Ectodermal cell (in vitro differentiated cells): ENCODE data around the gene PML. TPM values are rescaled to one million over a fixed set of nuclear protein-coding genes. Genes with fewer than 3 reads are reported as not detected.
A peak's percentile ranks its signal among the peaks of the same experiment; 100 is the strongest.

Experiments used
- H3K27ac ChIP-seq: 2 replicates; pipeline ENCODE4 v1.7.0; 2013; ENCODE audit warnings: mild to moderate bottlenecking, low read depth, low read length; ENCODE audit not compliant: insufficient read depth, poor library complexity, severe bottlenecking
- H3K27me3 ChIP-seq: 2 replicates; pipeline ENCODE4 v1.7.0; 2013; ENCODE audit warnings: mild to moderate bottlenecking, low read length; ENCODE audit not compliant: insufficient read depth, control insufficient read depth, poor library complexity, severe bottlenecking
- H3K36me3 ChIP-seq: one replicate; pipeline ENCODE4 v1.7.0; 2013; ENCODE audit warnings: low read length; ENCODE audit not compliant: control insufficient read depth, insufficient read depth
- H3K4me1 ChIP-seq: one replicate; pipeline ENCODE4 v1.7.0; 2013; ENCODE audit warnings: low read length; ENCODE audit not compliant: control insufficient read depth, insufficient read depth
- H3K4me3 ChIP-seq: 2 replicates; pipeline ENCODE4 v1.7.0; 2013; ENCODE audit warnings: low read depth, low read length, control low read depth; ENCODE audit not compliant: insufficient read depth
- H3K9me3 ChIP-seq: 2 replicates; pipeline ENCODE4 v1.7.0; 2013; ENCODE audit warnings: mild to moderate bottlenecking, low read length, moderate library complexity; ENCODE audit not compliant: control insufficient read depth
- WGBS, 2 experiments: methylation state at CpG; one replicate each; pipeline ENCODE4 v1.1.7; 2013; ENCODE audit warnings: missing lambda C conversion rate in 2 of 2; 5-methylcytosine and 5-hydroxymethylcytosine counted together
- polyA plus RNA-seq, 4 experiments: library from polyadenylated mRNA; stranded (reverse); fragments of 50-300 nt; gene quantifications; one replicate each; pipeline ENCODE4 v1.2.3, GENCODE V29; 2013

Gene PML
- 30.4 TPM for polyA plus RNA-seq (2013, experiment 1 of 4)
- polyA plus RNA-seq (2013, experiment 2 of 4), result 28.3 TPM
- polyA plus RNA-seq (2013, experiment 3 of 4), result 24.6 TPM
- 24.0 TPM for polyA plus RNA-seq (2013, experiment 4 of 4)

- peak within 1 kb of the TSS; percentile 67 for H3K27ac ChIP-seq
- H3K27me3 ChIP-seq, result no peaks in the 10 kb centered on the region
- WGBS, 2 experiments, result 0% methylated on average over 27 of the region's 27 CpGs
- H3K4me3 ChIP-seq, result peak within 1 kb of the TSS; percentile 88
- H3K4me1 ChIP-seq, result peaks cover 15% of the 10 kb centered on the region
- peaks cover 5% of the 10 kb centered on the region for H3K36me3 ChIP-seq
- H3K9me3 ChIP-seq, result no peaks in the 10 kb centered on the region
These were observed at the start of gene PML for GRCh38 chr15:73994413-73994883. Gene PML, plus strand, starts transcription at chr15:73994716. Its CDS starts 97 bp downstream, at chr15:73994813.

GRCh38 chr15:73945130-73945508 is 49.4 kb upstream of the PML start:
- Histone ChIP-seq H3K36me3 (no peaks in the 10 kb centered on the region), H3K27me3 (no peaks in the 10 kb centered on the region), H3K9me3 (no peaks in the 10 kb centered on the region), H3K4me1 (peaks cover 5% of the 10 kb centered on the region), H3K4me3 (no peak overlapping the region), H3K27ac (no peak overlapping the region)
- 91% methylated on average over 4 of the region's 4 CpGs for WGBS, 2 experiments

GRCh38 chr15:73946046-73946721 is 48.3 kb upstream of the PML start:
- Histone ChIP-seq H3K9me3 (no peaks in the 10 kb centered on the region), H3K4me3 (no peak overlapping the region), H3K27me3 (no peaks in the 10 kb centered on the region), H3K27ac (no peak overlapping the region), H3K4me1 (peaks cover 9% of the 10 kb centered on the region), H3K36me3 (no peaks in the 10 kb centered on the region)
- WGBS, 2 experiments, result 96% methylated on average over 17 of the region's 17 CpGs

GRCh38 chr15:73946795-73947370 is 47.6 kb upstream of the PML start:
- no peak overlapping the region for H3K27ac ChIP-seq
- no peaks in the 10 kb centered on the region for H3K36me3 ChIP-seq
- H3K4me1 ChIP-seq, result peaks cover 16% of the 10 kb centered on the region
- H3K9me3 ChIP-seq, result no peaks in the 10 kb centered on the region
- no peaks in the 10 kb centered on the region for H3K27me3 ChIP-seq
- no peak overlapping the region for H3K4me3 ChIP-seq
- WGBS, 2 experiments, result 94 to 97% methylated on average over 9 of the region's 9 CpGs

GRCh38 chr15:73947651-73948050 is 46.9 kb upstream of the PML start:
- Histone ChIP-seq H3K27ac (no peak overlapping the region), H3K4me3 (no peak overlapping the region), H3K4me1 (peaks cover 20% of the 10 kb centered on the region), H3K36me3 (no peaks in the 10 kb centered on the region), H3K9me3 (no peaks in the 10 kb centered on the region), H3K27me3 (no peaks in the 10 kb centered on the region)
- 94 to 96% methylated on average over 9 of the region's 9 CpGs for WGBS, 2 experiments

- H3K9me3 ChIP-seq, result no peaks in the 10 kb centered on the region
- H3K27me3 ChIP-seq, result no peaks in the 10 kb centered on the region
- no peak overlapping the region for H3K4me3 ChIP-seq
- H3K36me3 ChIP-seq, result no peaks in the 10 kb centered on the region
- WGBS, 2 experiments, result 92 to 94% methylated on average over 4 of the region's 4 CpGs
- H3K27ac ChIP-seq, result no peak overlapping the region
- peaks cover 20% of the 10 kb centered on the region for H3K4me1 ChIP-seq
These were observed 46.1 kb upstream of the PML start for GRCh38 chr15:73948396-73948795.

GRCh38 chr15:73948982-73949381 is 45.5 kb upstream of the PML start:
- H3K27ac ChIP-seq, result no peak overlapping the region
- no peaks in the 10 kb centered on the region for H3K36me3 ChIP-seq
- H3K4me3 ChIP-seq, result no peak overlapping the region
- H3K4me1 ChIP-seq, result peaks cover 20% of the 10 kb centered on the region
- no peaks in the 10 kb centered on the region for H3K9me3 ChIP-seq
- 76 to 82% methylated on average over 4 of the region's 4 CpGs for WGBS, 2 experiments
- no peaks in the 10 kb centered on the region for H3K27me3 ChIP-seq

GRCh38 chr15:73949496-73949895 is 45.0 kb upstream of the PML start:
- 93 to 96% methylated on average over 10 of the region's 10 CpGs for WGBS, 2 experiments
- Histone ChIP-seq H3K36me3 (no peaks in the 10 kb centered on the region), H3K9me3 (no peaks in the 10 kb centered on the region), H3K27me3 (no peaks in the 10 kb centered on the region), H3K4me3 (no peak overlapping the region), H3K27ac (no peak overlapping the region), H3K4me1 (peaks cover 16% of the 10 kb centered on the region)

GRCh38 chr15:73950479-73950830 is 44.1 kb upstream of the PML start:
- Histone ChIP-seq H3K4me1 (peaks cover 15% of the 10 kb centered on the region), H3K27me3 (no peaks in the 10 kb centered on the region), H3K9me3 (no peaks in the 10 kb centered on the region), H3K36me3 (no peaks in the 10 kb centered on the region), H3K27ac (no peak overlapping the region), H3K4me3 (no peak overlapping the region)

- Histone ChIP-seq H3K27ac (no peak overlapping the region), H3K36me3 (no peaks in the 10 kb centered on the region), H3K9me3 (no peaks in the 10 kb centered on the region), H3K4me3 (no peak overlapping the region), H3K27me3 (no peaks in the 10 kb centered on the region), H3K4me1 (peaks cover 15% of the 10 kb centered on the region)
- WGBS, 2 experiments, result 13 to 14% methylated on average over 15 of the region's 15 CpGs
These were observed 43.5 kb upstream of the PML start for GRCh38 chr15:73950831-73951561.
